Keratinocyte (primary cell): Measurements from ENCODE around the gene NINJ2. TPM values are rescaled to one million over a fixed set of nuclear protein-coding genes. Genes with fewer than 3 reads are reported as not detected.

ENCODE experiments used
- DNase-seq: peaks from one replicate; pipeline ENCODE4 v3.0.0-alpha.2; 2011; ENCODE audit warnings: low read depth, missing footprints, low spot score
- FAIRE-seq: peaks from 2 replicates; lab custom pipeline; 2011; peaks lifted over from hg19 to GRCh38; lab: Jason Lieb, UNC
- H2AFZ ChIP-seq: 2 replicates; pipeline ENCODE4 v1.6.0; 2012; ENCODE audit warnings: low read length, control low read depth, inconsistent platforms; ENCODE audit not compliant: control insufficient read depth
- H3K27ac ChIP-seq: 2 replicates; pipeline ENCODE4 v1.5.1; 2011; ENCODE audit warnings: low read length; ENCODE audit not compliant: control insufficient read depth, insufficient read depth
- H3K27me3 ChIP-seq: 3 replicates; pipeline ENCODE4 v1.6.0; 2011; ENCODE audit warnings: low read length; ENCODE audit not compliant: control insufficient read depth, insufficient read depth; ENCODE audit errors: extremely low read depth
- H3K36me3 ChIP-seq, 2 experiments: 2 replicates in 1 of 2; 3 replicates in 1 of 2; pipeline ENCODE4 v1.5.1; 2011; ENCODE audit warnings: low read length in 2 of 2, mild to moderate bottlenecking in 1 of 2; ENCODE audit not compliant: control insufficient read depth in 2 of 2, insufficient read depth in 2 of 2; ENCODE audit errors: extremely low read depth in 1 of 2
- H3K4me1 ChIP-seq: 3 replicates; pipeline ENCODE4 v1.5.1; 2011; ENCODE audit warnings: low read length; ENCODE audit not compliant: control insufficient read depth, insufficient read depth; ENCODE audit errors: extremely low read depth
- H3K4me2 ChIP-seq: 3 replicates; pipeline ENCODE4 v1.6.0; 2011; ENCODE audit warnings: low read depth, low read length; ENCODE audit not compliant: control insufficient read depth, insufficient read depth; ENCODE audit errors: extremely low read depth
- H3K4me3 ChIP-seq, 3 experiments: fragments of 200-600 bp in 1 of 3; sonication (generic) in 1 of 3; 2 replicates in 2 of 3; 3 replicates in 1 of 3; pipeline ENCODE4 v1.5.1; 2011 to 2016; ENCODE audit warnings: low read length in 3 of 3, mild to moderate bottlenecking in 3 of 3, control low read depth in 2 of 3, inconsistent platforms in 1 of 3, low read depth in 1 of 3, mixed read lengths in 1 of 3, mixed run types in 1 of 3, moderate library complexity in 1 of 3; ENCODE audit not compliant: control insufficient read depth in 2 of 3, insufficient read depth in 2 of 3; ENCODE audit errors: extremely low read depth in 1 of 3
- H3K79me2 ChIP-seq: 2 replicates; pipeline ENCODE4 v1.6.0; 2012; ENCODE audit warnings: low read length; ENCODE audit not compliant: control insufficient read depth, insufficient read depth
- H3K9ac ChIP-seq: 3 replicates; pipeline ENCODE4 v1.6.0; 2011; ENCODE audit warnings: low read length; ENCODE audit not compliant: control insufficient read depth, insufficient read depth; ENCODE audit errors: extremely low read depth
- H3K9me1 ChIP-seq: 3 replicates; pipeline ENCODE4 v1.6.0; 2011; ENCODE audit warnings: low read length; ENCODE audit not compliant: control insufficient read depth, insufficient read depth; ENCODE audit errors: extremely low read depth
- H3K9me3 ChIP-seq: 2 replicates; pipeline ENCODE4 v1.5.1; 2012; ENCODE audit warnings: low read depth, low read length; ENCODE audit not compliant: control insufficient read depth
- H4K20me1 ChIP-seq: 3 replicates; pipeline ENCODE4 v1.6.0; 2011; ENCODE audit warnings: low read length; ENCODE audit not compliant: control insufficient read depth, insufficient read depth; ENCODE audit errors: extremely low read depth
- CTCF ChIP-seq, 3 experiments: IDR thresholded peaks in 1 of 3; conservative IDR thresholded peaks in 1 of 3; optimal IDR thresholded peaks in 1 of 3; 2 replicates in 2 of 3; 3 replicates in 1 of 3; pipeline versions ENCODE3 to v1.5.1; 2011; ENCODE audit warnings: low read length in 3 of 3, mild to moderate bottlenecking in 3 of 3, moderate library complexity in 2 of 3, control low read depth in 1 of 3, inconsistent platforms in 1 of 3; ENCODE audit not compliant: insufficient read depth in 2 of 3; ENCODE audit errors: extremely low read depth in 1 of 3
- EZH2 ChIP-seq: IDR thresholded peaks from one replicate; pipeline ENCODE4 v1.6.1; 2012; ENCODE audit warnings: inconsistent platforms, mild to moderate bottlenecking, low read length, moderate library complexity
- dilution Hi-C: fragments of 300-500 bp; cut with MboI; formaldehyde crosslinking; loops from one replicate; pipeline ENCODE4 v1.7.0; 2020; ENCODE audit warnings: low sequenced_read_pairs; ENCODE audit not compliant: extremely low pct_ligation_motif_present
- polyA plus RNA-seq, 5 experiments: library from polyadenylated mRNA; depleted of rRNA in 3 of 5; stranded (reverse) in 3 of 5; stranded (forward) in 1 of 5; unstranded in 1 of 5; fragments of >200 nt; gene quantifications; 1 replicate in 1 of 5; 2 replicates in 3 of 5; 3 replicates in 1 of 5; pipeline versions ENCODE4 v1.2.1 to v1.2.3, GENCODE V29; 2011 to 2012; ENCODE audit warnings: missing spikeins in 2 of 5, low read depth in 1 of 5, low replicate concordance in 1 of 5

The NINJ2 gene
- polyA plus RNA-seq, 1 donor (not counting 4 experiments of a cell fraction or from before 2014, with no cell fraction given), result 0.58 TPM

- Histone ChIP-seq H3K9me1 (no peaks in the 10 kb centered on the region), H3K27me3 (peaks cover 17% of the 10 kb centered on the region), H4K20me1 (no peaks in the 10 kb centered on the region), H3K4me1 (no peaks in the 10 kb centered on the region), H3K4me2 (no peak overlapping the region), H3K9ac (no peak overlapping the region), H3K36me3 (no peaks in the 10 kb centered on the region), H3K4me3 (no peak overlapping the region), H3K79me2 (no peaks in the 10 kb centered on the region), H2AFZ (no peak overlapping the region), H3K27ac (no peak overlapping the region), H3K9me3 (no peaks in the 10 kb centered on the region)
- DNase-seq (no peak), FAIRE-seq (no peak)
- TF ChIP-seq EZH2, result no peak
- no peak for TF ChIP-seq CTCF (optimal IDR thresholded peaks at IDR 0.05 in 1 of 3, IDR thresholded peaks at IDR 0.05 in 1 of 3, conservative IDR thresholded peaks at IDR 0.05 in 1 of 3; ENCODE audit: extremely low read depth in 1 of 3, insufficient read depth in 2 of 3, low read length in 3 of 3)
- dilution Hi-C loops, result no loop called here
Observed at GRCh38 chr12:664779-665092, 1.5 kb upstream of the NINJ2 start.

- Histone ChIP-seq H3K36me3 (no peaks in the 10 kb centered on the region), H3K27me3 (peaks cover 17% of the 10 kb centered on the region), H2AFZ (no peak overlapping the region), H3K9me3 (no peaks in the 10 kb centered on the region), H3K4me1 (no peaks in the 10 kb centered on the region), H3K79me2 (no peaks in the 10 kb centered on the region), H4K20me1 (no peaks in the 10 kb centered on the region), H3K27ac (no peak overlapping the region), H3K4me3 (no peak overlapping the region), H3K9me1 (no peaks in the 10 kb centered on the region), H3K4me2 (no peak overlapping the region), H3K9ac (no peak overlapping the region)
- dilution Hi-C loops, result no loop called here
- no peak for FAIRE-seq
- no peak for TF ChIP-seq CTCF (optimal IDR thresholded peaks at IDR 0.05 in 1 of 3, IDR thresholded peaks at IDR 0.05 in 1 of 3, conservative IDR thresholded peaks at IDR 0.05 in 1 of 3; ENCODE audit: extremely low read depth in 1 of 3, insufficient read depth in 2 of 3, low read length in 3 of 3)
- no peak for TF ChIP-seq EZH2
- DNase-seq, result no peak
Observed at GRCh38 chr12:664075-664778, 982 bp upstream of the NINJ2 start.
